GM04504 (cell line): Measurements from ENCODE around the gene ZKSCAN8.

ENCODE experiments used
- DNase-seq: peaks from one replicate; pipeline ENCODE4 v3.0.0-alpha.2; 2012; ENCODE audit warnings: low read depth

ZKSCAN8 gene

GRCh38 chr6:28206928-28207509, 65.3 kb downstream of the ZKSCAN8 start:
- no peak for DNase-seq

- DNase-seq: no peak
Observed at GRCh38 chr6:28207510-28208110, 65.9 kb downstream of the ZKSCAN8 start.

GRCh38 chr6:28208111-28208659, 66.5 kb downstream of the ZKSCAN8 start:
- DNase-seq: no peak
